Left ventricle myocardium inferior (tissue), 1 donor: Measurements from ENCODE around the gene USP34. TPM values are rescaled to one million over a fixed set of nuclear protein-coding genes. Genes with fewer than 3 reads are reported as not detected.

Source experiments
- DNase-seq: peaks from one replicate; pipeline ENCODE4 v3.0.0-alpha.2; 2020
- H3K27ac ChIP-seq: fragments of 200-600 bp; replicated peaks from 2 replicates; pipeline ENCODE4 v1.8.0; 2021
- H3K27me3 ChIP-seq: fragments of 200-600 bp; 2 replicates; pipeline ENCODE4 v1.8.0; 2021; ENCODE audit warnings: low read depth
- H3K36me3 ChIP-seq: fragments of 200-600 bp; 2 replicates; pipeline ENCODE4 v1.8.0; 2021
- H3K4me1 ChIP-seq: fragments of 200-600 bp; 2 replicates; pipeline ENCODE4 v1.8.0; 2021
- H3K4me3 ChIP-seq: fragments of 200-600 bp; 2 replicates; pipeline ENCODE4 v1.8.0; 2021; ENCODE audit warnings: mild to moderate bottlenecking, moderate library complexity
- H3K9me3 ChIP-seq: fragments of 200-600 bp; replicated peaks from 2 replicates; pipeline ENCODE4 v1.8.0; 2021
- CTCF ChIP-seq: fragments of 200-600 bp; IDR thresholded peaks from 2 replicates; pipeline ENCODE4 v1.8.0; 2021; ENCODE audit warnings: antibody characterized with exemption, mild to moderate bottlenecking, borderline replicate concordance
- intact Hi-C: fragments of 100-400 bp; cut with micrococcal nuclease; formaldehyde crosslinking; loops from one replicate; pipeline ENCODE4 v1.11.0; 2022
- total RNA-seq: library from RNA; stranded (reverse); fragmentation: NEBNext Ultra II Directional; extraction: Animal tissue kit (Norgen Biotek cat#: 25700); gene quantifications from one replicate; pipeline ENCODE4 v1.2.1, GENCODE V29; 2021
- donor health status: DM: no; HTN: yes; CAD: no; lungs with severe emphysema.

USP34 gene
- total RNA-seq, 1 donor from 2014 or later = 50.0 TPM

- H3K27me3 ChIP-seq = no peaks in the 10 kb centered on the region
- no peak for DNase-seq
- H3K36me3 ChIP-seq = peaks cover 56% of the 10 kb centered on the region
- H3K27ac ChIP-seq = no peak overlapping the region
- intact Hi-C loops = no loop called here
- no peak for TF ChIP-seq CTCF
- no peaks in the 10 kb centered on the region for H3K4me1 ChIP-seq
- H3K4me3 ChIP-seq = no peak overlapping the region
- H3K9me3 ChIP-seq = no peaks in the 10 kb centered on the region
These were observed 207.1 kb downstream of the USP34 start for GRCh38 chr2:61263830-61264229.

- Histone ChIP-seq H3K4me3 (no peak overlapping the region), H3K36me3 (peaks cover 61% of the 10 kb centered on the region), H3K27me3 (no peaks in the 10 kb centered on the region), H3K27ac (no peak overlapping the region), H3K9me3 (no peaks in the 10 kb centered on the region), H3K4me1 (no peaks in the 10 kb centered on the region)
- TF ChIP-seq CTCF = no peak
- intact Hi-C loops = no loop called here
- no peak for DNase-seq
These were observed 208.2 kb downstream of the USP34 start for GRCh38 chr2:61262699-61263098.

DNA sequence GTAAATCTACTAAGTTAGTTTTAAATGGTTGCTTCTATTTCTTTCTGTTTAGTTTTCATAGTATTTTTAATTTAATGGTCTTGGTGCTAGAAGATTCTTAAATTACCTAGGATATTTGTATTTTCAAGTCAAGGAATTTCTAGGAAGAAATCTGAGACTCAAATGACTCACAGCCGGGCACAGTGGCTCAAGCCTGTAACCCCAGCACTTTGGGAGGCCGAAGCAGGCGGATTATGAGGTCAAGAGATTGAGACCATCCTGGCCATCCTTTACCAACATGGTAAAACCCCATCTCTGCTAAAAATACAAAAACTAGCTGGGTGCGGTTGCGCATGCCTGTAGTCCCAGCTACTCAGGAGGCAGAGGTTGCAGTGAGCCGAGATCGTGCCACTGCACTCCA, 213.4 kb downstream of the USP34 start:
- H3K9me3 ChIP-seq = no peaks in the 10 kb centered on the region
- peaks cover 72% of the 10 kb centered on the region for H3K36me3 ChIP-seq
- no peak for TF ChIP-seq CTCF
- DNase-seq = no peak
- no peak overlapping the region for H3K4me3 ChIP-seq
- peaks cover 10% of the 10 kb centered on the region for H3K4me1 ChIP-seq
- H3K27ac ChIP-seq = no peak overlapping the region
- intact Hi-C loops = no loop called here
- no peaks in the 10 kb centered on the region for H3K27me3 ChIP-seq

DNA sequence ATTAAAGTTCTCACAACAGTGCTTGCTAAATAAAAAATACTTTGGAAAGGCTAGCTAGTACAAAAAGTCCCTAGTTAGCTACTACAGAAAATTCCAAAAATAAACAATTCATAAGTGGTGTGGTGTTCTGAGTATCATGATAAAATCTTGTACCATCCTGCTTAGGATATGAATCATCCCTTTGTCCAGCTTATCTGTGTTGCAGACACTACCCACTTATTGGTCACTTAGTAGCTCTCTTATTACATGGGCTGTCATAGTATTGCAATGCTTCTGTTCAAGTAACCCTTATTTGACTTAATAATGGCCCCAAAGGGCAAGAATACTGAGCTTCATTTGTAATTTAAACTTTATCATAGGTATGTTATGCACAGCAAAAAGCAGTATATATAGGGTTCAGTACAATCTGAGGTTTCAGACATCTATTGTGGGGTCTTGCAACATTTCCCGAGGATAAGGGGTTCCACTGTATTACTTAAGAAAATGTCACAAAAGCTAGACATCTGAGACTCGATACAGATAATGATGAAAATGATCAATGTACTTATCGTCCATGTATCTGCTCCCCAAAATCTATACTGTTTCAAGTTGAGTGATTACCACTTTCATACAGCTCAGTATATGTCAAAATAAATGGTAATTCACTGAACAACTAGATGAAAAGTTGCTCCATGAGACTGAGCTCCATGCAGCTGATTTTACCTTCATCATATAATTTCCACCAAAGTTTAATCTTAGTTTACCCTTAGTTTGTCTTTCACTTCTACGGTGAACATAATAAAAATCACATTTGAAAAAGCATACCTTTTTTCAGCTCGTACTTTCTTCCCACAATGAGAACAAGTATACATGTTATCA, 215.1 kb downstream of the USP34 start:
- no peak for DNase-seq
- intact Hi-C loops = no loop called here
- Histone ChIP-seq H3K27ac (no peak overlapping the region), H3K36me3 (peaks cover 77% of the 10 kb centered on the region), H3K4me3 (no peak overlapping the region), H3K4me1 (peaks cover 10% of the 10 kb centered on the region), H3K9me3 (no peaks in the 10 kb centered on the region), H3K27me3 (no peaks in the 10 kb centered on the region)
- no peak for TF ChIP-seq CTCF

- Histone ChIP-seq H3K36me3 (peaks cover 78% of the 10 kb centered on the region), H3K9me3 (no peaks in the 10 kb centered on the region), H3K4me1 (peaks cover 10% of the 10 kb centered on the region), H3K27ac (no peak overlapping the region), H3K27me3 (no peaks in the 10 kb centered on the region), H3K4me3 (no peak overlapping the region)
- DNase-seq = no peak
- TF ChIP-seq CTCF = no peak
- intact Hi-C loops = no loop called here
These were observed 216.4 kb downstream of the USP34 start for GRCh38 chr2:61254536-61254935.
